Ishikawa (cell line): ENCODE data around the gene TLE5.

Experiments
- CEBPB ChIP-seq: IDR thresholded peaks from 2 replicates; pipeline ENCODE4 v1.6.1; 2012
- CREB1 ChIP-seq: IDR thresholded peaks from 2 replicates; pipeline ENCODE4 v1.6.1; 2012; ENCODE audit warnings: low read depth
- EGR1 ChIP-seq: IDR thresholded peaks from 2 replicates; pipeline ENCODE4 v1.6.1; 2012
- EP300 ChIP-seq: IDR thresholded peaks from 2 replicates; pipeline ENCODE4 v1.6.1; 2012; ENCODE audit warnings: borderline replicate concordance
- FOXM1 ChIP-seq: IDR thresholded peaks from 2 replicates; pipeline ENCODE4 v1.6.1; 2012; ENCODE audit warnings: low read depth, borderline replicate concordance
- NFIC ChIP-seq: IDR thresholded peaks from 2 replicates; pipeline ENCODE4 v1.6.1; 2012
- RAD21 ChIP-seq: IDR thresholded peaks from 2 replicates; pipeline ENCODE4 v1.6.1; 2012; ENCODE audit warnings: low read depth
- TAF1 ChIP-seq: IDR thresholded peaks from 2 replicates; pipeline ENCODE4 v1.6.1; 2012; ENCODE audit warnings: low read depth, mild to moderate bottlenecking
- TCF12 ChIP-seq: IDR thresholded peaks from 2 replicates; pipeline ENCODE4 v1.6.1; 2012; ENCODE audit warnings: low read depth
- TEAD4 ChIP-seq: IDR thresholded peaks from 2 replicates; pipeline ENCODE4 v1.6.1; 2012
- YY1 ChIP-seq: IDR thresholded peaks from 2 replicates; pipeline ENCODE4 v1.6.1; 2012; ENCODE audit warnings: low read depth
- ZBTB7A ChIP-seq: IDR thresholded peaks from 2 replicates; pipeline ENCODE4 v1.6.1; 2012; ENCODE audit warnings: low read depth
- TF ChIP-seq, protein P1 (sequence below): IDR thresholded peaks from 2 replicates; pipeline ENCODE4 v1.6.1; 2012
- TF ChIP-seq, protein P2 (sequence below): IDR thresholded peaks from 2 replicates; pipeline ENCODE4 v1.6.1; 2012
- TF ChIP-seq, protein P3 (sequence below): IDR thresholded peaks from 2 replicates; pipeline ENCODE4 v1.6.1; 2012; ENCODE audit warnings: low read depth, mild to moderate bottlenecking

Gene TLE5, protein sequence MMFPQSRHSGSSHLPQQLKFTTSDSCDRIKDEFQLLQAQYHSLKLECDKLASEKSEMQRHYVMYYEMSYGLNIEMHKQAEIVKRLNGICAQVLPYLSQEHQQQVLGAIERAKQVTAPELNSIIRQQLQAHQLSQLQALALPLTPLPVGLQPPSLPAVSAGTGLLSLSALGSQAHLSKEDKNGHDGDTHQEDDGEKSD

DNA sequence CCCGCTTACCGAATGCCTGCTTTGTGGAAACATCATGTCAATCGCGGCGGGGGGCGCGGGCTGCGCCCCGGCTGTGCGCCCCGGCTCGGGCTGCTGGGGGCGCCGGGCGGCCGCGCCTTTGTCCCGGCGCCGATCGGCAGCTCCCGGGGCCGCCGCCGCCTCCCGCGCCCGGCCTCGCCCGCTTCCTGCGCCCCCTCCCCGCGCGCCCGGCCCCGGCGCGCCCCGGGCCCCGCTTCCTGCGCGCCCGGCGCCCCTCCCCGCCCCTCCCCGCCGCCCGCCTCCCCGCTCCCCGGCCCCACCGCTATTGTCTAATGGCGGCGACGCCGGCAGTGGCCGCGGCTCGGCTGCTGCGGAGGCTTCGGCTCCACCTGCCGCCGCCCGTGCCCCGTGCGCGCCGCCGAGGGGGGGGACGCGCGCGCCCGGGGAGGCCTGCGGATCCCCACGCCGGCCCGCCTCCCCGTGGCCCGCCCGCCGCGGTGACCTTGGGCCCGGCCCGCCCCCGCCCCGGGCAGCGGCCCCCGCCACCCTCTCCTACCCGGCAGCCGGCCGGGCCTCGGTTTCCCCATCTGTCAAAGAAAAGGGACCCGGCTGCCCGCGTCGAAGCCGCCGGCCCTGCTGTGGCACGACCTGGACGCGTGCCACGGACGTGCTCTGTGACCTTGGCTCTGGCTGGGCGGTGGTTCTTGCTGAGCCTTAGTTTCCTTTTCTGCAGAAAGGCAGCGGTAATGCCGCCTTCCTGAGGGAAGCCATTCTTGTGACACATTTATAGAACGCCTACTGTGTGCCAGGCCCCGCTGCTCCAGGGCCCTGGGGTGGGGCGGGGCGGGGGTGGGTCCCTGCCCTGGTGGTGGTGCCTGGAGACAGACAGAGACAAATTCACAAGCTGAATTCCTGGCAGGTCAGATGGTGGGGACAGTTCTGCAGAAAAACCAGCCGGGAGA is at the start of gene TLE5:
TLE5 (minus strand) TSS at position 331 of the 941 bp plus-strand sequence; CDS start at position 36, 295 bp downstream.
- TF ChIP-seq, protein P1, sequence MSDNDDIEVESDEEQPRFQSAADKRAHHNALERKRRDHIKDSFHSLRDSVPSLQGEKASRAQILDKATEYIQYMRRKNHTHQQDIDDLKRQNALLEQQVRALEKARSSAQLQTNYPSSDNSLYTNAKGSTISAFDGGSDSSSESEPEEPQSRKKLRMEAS, result peak; percentile 38; the same call in 1 of the 2 replicates
- TF ChIP-seq EP300, result no peak
- peak; percentile 47; the same call in 1 of the 2 replicates for TF ChIP-seq ZBTB7A
- TF ChIP-seq YY1, result peak; percentile 82
- TF ChIP-seq CREB1, result no peak
- TF ChIP-seq TAF1, result 0 out of 2 replicates have a peak, but pooled peaks have one; percentile 23
- TF ChIP-seq, protein P2, sequence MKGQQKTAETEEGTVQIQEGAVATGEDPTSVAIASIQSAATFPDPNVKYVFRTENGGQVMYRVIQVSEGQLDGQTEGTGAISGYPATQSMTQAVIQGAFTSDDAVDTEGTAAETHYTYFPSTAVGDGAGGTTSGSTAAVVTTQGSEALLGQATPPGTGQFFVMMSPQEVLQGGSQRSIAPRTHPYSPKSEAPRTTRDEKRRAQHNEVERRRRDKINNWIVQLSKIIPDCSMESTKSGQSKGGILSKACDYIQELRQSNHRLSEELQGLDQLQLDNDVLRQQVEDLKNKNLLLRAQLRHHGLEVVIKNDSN, result no peak
- TF ChIP-seq NFIC, result peak; percentile 61

DNA sequence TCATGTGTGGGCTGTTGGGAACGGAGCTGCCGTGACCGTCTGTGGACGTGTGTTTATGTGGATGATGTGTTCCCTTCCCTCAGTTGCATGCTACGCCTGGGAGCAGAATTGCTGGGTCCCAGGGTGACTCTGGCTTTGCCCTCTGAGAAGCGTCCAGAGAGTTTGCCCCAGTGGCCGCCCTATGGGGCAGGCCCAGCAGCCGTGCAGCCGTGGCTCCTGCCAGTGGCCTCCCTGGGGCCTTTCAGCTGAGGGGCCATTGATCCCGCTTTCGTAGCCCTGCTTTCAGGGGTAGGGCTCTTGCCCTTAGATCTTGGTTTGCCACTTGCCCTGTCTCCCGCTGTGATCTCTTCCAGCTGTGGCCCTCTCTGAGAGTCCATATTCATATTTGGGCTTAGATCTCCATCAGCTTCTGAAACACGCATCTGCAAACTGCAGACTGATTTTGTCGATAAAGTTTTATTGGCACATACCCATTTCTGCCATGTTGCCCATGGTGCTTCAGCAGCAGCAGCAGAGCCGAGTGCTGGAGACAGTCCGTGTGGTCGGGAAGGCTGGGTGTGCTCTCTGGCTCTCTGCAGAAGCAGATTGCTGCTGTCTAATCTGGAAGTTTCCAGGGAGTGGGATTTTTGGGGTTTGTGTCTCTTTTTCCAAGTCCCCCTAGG is 49.4 kb upstream of the TLE5 start:
- TF ChIP-seq TEAD4 (no peak), NFIC (no peak), ZBTB7A (no peak), EP300 (no peak), RAD21 (no peak), CREB1 (no peak), FOXM1 (no peak)
- TF ChIP-seq, protein P1, result no peak

DNA sequence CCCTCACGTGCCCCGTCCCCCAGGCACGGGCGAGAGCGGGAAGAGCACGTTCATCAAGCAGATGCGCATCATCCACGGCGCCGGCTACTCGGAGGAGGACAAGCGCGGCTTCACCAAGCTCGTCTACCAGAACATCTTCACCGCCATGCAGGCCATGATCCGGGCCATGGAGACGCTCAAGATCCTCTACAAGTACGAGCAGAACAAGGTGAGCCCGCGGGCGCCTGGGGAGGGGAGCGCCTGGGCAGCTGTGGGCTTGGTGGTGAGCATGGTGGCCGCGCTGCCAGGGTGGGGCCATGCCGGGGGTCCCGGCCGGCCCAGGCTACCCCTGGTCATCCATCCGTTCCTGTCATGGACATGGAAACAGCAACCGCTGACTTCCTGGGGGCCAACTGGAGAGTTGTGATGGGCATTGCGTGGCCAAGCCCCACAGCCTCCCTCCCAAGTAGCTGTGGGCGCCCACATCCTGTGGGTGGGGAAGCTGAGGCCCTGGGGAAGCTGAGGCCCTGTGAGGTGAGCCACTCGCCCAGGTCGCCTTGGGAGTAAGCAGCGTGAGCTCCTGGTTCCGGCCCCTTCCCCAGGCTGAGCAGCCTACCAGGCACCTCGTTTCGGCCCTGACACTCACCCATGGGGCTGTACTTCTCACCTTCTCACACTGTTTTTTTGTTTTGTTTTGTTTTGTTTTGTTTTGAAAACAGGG is 48.0 kb upstream of the TLE5 start:
- TF ChIP-seq YY1, result no peak

DNA sequence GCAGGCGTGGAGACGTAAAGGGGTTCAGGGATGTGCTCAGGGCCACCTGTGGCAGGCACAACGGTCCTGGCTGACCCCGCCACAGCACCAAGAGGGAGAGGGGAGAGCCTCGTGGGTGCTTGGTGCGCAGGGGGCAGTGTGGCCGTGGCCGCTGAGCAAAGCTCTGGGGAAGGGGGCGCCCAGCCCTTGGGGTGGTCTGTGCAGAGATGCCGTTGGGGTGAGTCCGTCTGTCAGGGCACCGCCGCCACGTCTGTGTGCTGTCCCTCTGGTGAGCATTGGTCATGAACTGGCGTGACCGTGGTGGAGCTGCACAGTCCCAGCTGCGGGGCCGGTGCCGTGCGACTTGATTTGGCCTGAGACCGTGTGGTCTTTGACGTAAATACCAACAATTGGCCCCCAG is 47.2 kb upstream of the TLE5 start:
- TF ChIP-seq EP300 (no peak), TEAD4 (no peak), CREB1 (no peak), CEBPB (no peak)
- TF ChIP-seq, protein P1, result no peak

DNA sequence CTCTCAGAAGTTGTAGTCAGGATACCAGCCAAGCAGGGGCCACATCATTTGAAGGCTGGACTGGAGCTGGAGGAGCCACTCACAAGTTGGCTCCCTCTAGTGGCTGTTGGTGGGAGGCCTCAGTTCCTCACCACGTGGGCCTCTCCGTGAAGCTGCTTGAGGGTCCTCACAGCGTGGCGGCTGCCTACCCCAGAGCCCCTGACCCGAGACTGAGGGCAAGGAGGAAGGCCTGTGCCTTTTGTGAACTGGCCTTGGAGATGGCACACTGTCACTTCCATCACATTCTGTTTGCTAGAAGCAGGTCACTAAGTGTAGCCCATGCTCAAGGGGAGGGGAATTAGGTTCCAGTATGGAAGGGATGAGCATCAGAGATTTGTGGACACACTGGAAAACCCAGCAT is 46.5 kb upstream of the TLE5 start:
- TF ChIP-seq NFIC (no peak), TEAD4 (no peak), YY1 (no peak), CREB1 (no peak), TCF12 (no peak), FOXM1 (no peak), RAD21 (peak; percentile 55), CEBPB (no peak), EP300 (no peak), ZBTB7A (0 out of 2 replicates have a peak, but pooled peaks have one; percentile 37), TAF1 (no peak), EGR1 (no peak)
- TF ChIP-seq, protein P3, sequence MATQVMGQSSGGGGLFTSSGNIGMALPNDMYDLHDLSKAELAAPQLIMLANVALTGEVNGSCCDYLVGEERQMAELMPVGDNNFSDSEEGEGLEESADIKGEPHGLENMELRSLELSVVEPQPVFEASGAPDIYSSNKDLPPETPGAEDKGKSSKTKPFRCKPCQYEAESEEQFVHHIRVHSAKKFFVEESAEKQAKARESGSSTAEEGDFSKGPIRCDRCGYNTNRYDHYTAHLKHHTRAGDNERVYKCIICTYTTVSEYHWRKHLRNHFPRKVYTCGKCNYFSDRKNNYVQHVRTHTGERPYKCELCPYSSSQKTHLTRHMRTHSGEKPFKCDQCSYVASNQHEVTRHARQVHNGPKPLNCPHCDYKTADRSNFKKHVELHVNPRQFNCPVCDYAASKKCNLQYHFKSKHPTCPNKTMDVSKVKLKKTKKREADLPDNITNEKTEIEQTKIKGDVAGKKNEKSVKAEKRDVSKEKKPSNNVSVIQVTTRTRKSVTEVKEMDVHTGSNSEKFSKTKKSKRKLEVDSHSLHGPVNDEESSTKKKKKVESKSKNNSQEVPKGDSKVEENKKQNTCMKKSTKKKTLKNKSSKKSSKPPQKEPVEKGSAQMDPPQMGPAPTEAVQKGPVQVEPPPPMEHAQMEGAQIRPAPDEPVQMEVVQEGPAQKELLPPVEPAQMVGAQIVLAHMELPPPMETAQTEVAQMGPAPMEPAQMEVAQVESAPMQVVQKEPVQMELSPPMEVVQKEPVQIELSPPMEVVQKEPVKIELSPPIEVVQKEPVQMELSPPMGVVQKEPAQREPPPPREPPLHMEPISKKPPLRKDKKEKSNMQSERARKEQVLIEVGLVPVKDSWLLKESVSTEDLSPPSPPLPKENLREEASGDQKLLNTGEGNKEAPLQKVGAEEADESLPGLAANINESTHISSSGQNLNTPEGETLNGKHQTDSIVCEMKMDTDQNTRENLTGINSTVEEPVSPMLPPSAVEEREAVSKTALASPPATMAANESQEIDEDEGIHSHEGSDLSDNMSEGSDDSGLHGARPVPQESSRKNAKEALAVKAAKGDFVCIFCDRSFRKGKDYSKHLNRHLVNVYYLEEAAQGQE, result no peak
- TF ChIP-seq, protein P2, result peak; percentile 76
- TF ChIP-seq, protein P1, result peak; percentile 72

DNA sequence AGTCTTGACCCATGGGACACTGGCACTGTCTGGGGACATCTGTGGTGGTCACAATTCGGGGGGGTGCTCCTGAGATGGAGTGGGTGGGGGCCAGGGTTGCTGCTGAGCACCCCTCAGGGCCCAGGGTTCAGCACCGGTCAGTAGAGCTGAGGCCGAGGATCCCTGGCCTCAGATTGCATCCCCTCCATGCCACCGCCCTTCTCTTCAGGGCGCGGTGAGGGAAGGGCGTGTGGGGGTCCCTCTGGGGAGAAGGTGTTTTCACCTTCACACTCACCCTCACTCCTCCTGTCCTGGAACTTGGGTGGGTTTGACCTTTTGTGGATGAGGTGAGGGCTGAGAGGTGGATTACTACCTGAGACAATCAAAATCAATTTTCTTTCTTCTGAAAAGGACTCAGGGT is 45.4 kb upstream of the TLE5 start:
- TF ChIP-seq TAF1, result no peak
- no peak for TF ChIP-seq ZBTB7A
- no peak for TF ChIP-seq EP300
- TF ChIP-seq FOXM1, result no peak
- TF ChIP-seq, protein P2, result no peak
- no peak for TF ChIP-seq EGR1
- no peak for TF ChIP-seq TCF12
- TF ChIP-seq CEBPB, result no peak
- TF ChIP-seq, protein P1, result no peak
- no peak for TF ChIP-seq YY1
- no peak for TF ChIP-seq CREB1
- TF ChIP-seq NFIC, result no peak
- TF ChIP-seq TEAD4, result no peak
- TF ChIP-seq, protein P3, result no peak
- TF ChIP-seq RAD21, result no peak
